ENCODE measurements around the gene IL32.
"Not testable (repeated sequence)": the region's sequence is repeated elsewhere in the genome, so short reads cannot be mapped to it uniquely, and the experiment has no call there.

Gene IL32

GRCh38 chr16:3028716-3029319, 36.6 kb upstream of the IL32 start:
- FAIRE-seq: no peak

GRCh38 chr16:3029491-3030221, 35.8 kb upstream of the IL32 start:
- FAIRE-seq: no peak

GRCh38 chr16:3030222-3031212, 34.9 kb upstream of the IL32 start:
- no peak for FAIRE-seq

- no peak for FAIRE-seq
Measured at GRCh38 chr16:3032624-3033023, 32.8 kb upstream of the IL32 start.

- no peak for FAIRE-seq
Measured at GRCh38 chr16:3035289-3035971, 30.0 kb upstream of the IL32 start.

DNA sequence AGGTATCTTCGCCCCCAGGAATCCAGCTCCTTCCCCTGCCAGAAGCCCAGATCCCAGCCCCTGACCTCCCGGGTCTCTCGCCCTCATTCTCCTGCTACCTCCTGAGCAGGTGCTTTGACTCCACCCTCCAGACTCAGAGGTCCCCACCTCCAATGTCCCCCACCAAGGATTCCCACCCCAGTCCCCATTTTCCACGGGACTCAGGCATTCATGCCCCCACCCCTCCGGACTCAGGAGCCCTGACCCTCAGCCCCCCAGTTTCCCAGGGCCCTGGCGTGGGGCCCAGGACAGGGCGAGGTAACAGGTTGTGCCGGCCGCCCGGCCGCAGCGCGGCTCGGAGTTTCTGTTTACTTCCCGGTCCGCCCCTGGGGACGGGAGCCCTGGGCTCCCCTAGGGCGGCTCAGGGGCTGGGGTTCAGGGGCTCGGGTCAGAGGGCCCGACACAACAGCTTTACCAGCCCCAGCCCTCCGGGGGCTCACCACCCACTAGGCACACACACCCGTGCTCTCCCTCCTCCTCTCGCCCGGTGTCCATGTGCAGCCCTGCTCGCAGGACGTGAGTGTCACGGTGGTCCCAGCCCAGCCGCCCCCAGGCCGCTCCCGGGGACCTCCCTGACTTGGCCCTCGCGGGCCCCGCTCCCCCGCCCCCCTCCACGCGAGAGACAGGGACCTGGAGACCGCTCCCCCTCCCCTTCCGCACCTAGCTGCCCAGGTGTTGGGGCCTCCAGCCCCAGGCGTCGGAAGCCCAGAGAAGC, 29.3 kb upstream of the IL32 start:
- no peak for FAIRE-seq

DNA sequence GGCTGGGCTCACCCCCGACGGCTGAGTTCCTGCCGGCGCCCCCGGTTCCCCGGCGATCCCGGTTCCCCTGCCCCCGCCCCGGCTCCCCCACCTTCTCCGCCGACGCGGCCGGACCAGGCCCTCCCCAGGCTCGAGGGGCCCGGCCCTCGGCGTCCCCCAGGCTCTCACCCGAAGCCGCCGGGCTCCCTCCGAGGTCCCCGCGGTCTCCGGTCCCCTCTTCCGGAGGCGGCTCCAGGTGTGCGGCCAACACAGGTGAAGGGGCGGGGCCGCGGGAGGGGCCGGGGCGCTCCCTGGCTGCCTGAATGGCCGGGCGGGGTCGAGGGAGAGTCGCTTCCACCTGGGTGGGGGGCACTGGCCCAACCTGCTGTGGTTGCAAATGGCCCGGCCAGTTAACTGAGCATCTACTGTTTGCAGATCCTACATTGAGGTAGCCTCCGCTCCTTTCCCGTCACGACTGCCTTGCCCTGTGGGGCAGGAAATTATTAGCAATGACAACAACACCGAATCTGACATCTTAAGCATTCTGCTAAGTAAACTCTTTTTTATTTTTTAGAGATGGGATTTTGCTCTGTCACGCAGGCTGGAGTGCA, 28.6 kb upstream of the IL32 start, which contains the start of gene BICDL2:
Gene BICDL2, minus strand, starts transcription at position 219 of the 590 bp plus-strand sequence. CDS start 1,448 bp downstream, outside the sequence.
- no peak for FAIRE-seq

DNA sequence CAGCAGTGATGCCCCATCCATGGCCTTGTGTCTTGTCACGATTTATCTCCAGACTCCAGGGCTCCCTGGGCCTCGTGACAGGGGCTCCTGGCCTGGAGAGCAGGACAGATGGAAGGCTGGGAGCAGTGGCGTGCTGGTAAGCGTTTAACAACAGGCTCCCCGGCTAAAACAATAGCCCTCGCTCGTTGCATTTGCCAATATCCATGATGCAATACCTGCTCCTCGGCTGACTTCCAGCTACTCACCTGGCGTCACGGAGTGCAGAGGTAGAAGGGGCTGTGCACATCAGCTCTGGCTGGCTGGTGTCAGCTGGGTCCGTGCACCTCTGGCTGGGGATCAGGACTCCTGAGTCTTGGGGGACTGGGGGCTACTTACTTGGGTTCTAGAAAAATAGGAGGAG, 27.2 kb upstream of the IL32 start:
- no peak for FAIRE-seq

DNA sequence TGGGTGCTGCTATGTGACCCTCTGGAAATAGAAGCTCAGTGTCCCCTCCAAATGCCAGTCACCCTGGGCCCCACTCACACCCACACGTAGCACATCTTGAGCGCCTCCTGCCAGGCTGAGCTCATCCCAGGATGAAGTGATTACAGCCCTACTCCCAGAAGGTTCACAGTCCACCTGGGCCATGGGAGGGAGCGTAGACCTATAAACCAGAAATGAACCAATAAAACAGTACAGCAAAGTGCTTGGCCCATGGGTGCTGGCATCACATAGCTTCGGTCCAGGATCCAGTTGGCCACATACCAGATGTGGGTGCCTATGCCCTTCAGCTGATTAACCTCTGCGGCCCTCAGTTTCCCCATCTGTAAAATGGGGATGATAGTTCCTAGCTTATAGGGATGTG, 26.5 kb upstream of the IL32 start:
- no peak for FAIRE-seq

DNA sequence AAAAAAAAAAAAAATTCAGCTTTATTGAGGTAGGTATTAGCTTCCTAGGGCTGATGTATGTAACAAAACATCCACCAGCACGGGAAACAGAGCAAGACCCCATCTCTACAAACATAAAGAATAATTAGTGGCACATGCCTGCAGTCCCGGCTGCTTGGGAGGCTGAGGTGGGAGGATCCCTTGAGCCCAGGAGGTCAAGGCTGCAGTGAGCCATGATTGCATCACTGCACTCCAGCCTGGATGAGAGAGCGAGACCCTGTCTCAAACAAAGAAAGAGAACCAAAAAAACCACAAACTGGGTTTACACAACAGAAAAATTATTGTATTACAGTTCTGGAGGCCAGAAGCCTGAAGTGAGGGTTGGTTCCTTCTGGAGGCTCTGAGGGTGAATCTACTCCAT, 23.1 kb upstream of the IL32 start:
- no peak for FAIRE-seq

DNA sequence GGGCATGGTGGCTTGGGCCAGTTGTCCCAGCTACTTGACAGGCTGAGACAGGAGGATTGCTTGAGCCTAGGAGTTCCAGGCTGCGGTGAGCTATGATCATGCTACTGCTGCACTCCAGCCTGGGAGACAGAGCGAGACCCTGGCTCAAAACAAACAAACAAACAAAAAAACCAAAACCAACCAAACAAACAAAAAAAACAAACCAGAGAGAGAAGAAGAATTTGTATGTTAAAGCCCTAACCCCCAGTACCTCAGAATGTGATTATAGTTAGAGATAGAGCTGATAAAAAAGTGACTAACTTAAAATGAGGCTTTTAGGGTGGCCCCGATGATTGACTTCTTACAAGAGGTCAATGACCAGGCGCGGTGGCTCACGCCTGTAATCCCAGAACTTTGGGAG, 20.7 kb upstream of the IL32 start:
- FAIRE-seq: no peak

DNA sequence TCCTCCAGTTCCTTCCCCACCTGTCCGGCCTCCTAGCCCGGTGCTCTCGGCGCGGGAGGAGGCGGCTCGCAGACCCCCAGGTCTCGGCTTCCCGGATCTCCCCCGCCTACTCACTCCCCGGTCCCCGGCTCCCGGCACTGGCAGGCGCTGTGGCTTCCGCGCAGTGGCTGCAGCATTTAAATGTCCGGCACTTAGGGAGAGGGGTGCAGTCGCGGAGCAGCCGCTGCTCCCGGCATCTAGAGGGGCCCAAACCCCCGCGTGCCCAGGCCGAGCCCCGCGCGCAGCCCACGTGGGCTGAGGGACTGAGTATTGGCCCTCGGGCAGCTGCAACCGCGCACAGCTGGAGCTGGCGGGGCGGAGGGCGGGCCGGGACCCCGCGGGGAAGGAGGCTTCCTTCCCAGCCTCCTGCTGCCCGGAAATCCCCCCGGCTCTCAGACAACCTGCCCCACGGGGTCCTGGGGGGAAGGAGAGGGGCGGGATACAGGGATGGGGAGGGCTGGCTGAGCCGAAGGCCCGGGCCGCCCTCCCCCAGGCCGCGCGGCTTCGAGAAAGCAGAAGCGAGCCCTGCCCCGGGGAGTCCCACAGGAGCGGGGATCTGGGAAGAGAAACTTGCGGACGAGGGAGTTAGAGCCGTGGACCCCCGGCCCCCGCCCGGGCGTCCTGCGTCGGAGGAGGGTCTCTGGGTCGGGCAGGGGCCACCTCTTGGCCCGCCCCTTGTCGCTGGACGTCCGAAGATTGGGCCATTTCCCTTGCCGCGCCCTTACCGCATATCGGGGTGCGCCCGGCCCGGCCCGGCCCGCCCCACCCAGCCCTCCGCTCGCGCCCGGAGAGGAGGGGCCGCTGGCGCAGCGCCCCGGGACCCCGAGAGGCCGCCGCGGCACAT, 19.4 kb upstream of the IL32 start, which contains the start of gene MMP25:
Gene MMP25, plus strand, starts transcription at position 804 of the 883 bp plus-strand sequence. CDS start 357 bp downstream, outside the sequence.
- no peak for FAIRE-seq

GRCh38 chr16:3046641-3047386, 18.6 kb upstream of the IL32 start:
- FAIRE-seq: no peak

DNA sequence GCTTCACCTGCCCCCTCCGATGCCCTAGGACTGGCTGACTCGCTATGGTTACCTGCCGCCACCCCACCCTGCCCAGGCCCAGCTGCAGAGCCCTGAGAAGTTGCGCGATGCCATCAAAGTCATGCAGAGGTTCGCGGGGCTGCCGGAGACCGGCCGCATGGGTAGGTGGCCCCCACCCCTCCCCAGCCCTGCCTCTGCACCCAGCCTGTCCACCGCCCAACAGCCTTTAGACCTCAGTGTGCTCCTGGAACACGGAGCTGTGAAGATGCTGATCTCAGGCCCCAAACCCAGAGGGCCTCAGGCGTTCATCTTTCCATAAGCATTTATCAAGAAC, 18.1 kb upstream of the IL32 start:
- FAIRE-seq: no peak

- no peak for FAIRE-seq
Measured at GRCh38 chr16:3049921-3050481, 15.4 kb upstream of the IL32 start.

DNA sequence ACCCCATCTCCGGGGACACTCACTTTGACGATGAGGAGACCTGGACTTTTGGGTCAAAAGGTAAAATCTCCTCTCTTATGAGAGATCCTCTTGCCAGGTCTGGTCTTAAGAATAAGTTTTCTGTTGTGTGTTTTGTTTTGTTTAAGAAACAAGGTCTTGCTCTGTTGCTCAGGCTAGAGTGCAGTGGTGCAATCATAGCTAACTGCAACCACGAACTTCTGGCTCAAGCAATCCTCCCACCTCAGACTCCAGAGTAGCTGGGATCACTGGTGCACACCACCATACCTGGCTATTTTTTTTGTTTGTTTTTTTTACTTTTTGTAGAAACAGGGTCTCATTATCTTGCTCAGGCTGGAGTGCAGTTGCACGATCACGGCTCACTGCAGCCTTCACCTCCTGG, 15.0 kb upstream of the IL32 start:
- no peak for FAIRE-seq

- no peak for FAIRE-seq
Measured at GRCh38 chr16:3051009-3051408, 14.4 kb upstream of the IL32 start.

DNA sequence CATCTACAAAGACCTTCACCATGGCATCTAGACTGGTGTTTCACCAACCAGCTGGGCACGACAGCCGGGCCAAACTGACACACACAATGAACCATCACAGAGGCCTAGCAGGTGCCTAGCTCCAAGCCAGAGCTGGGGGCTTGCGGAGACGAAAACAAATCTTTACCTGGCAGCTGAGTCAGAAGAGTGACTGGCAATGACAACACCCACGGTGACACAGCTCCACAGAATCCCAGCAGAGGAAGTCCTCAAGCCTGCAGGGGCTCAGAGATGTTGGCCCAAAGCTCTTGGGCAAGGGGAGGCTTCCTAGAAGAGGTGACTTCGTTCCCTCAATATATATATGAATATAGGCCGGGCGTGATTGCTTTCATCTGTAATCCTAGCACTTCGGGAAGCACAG, 13.9 kb upstream of the IL32 start:
- FAIRE-seq: no peak

- not testable (repeated sequence) for FAIRE-seq
Measured at GRCh38 chr16:3052571-3053329, 12.7 kb upstream of the IL32 start.
